GM12864 (cell line): ENCODE data around the gene CEP55.
"Not testable (repeated sequence)": the region's sequence is repeated elsewhere in the genome, so short reads cannot be mapped to it uniquely, and the experiment has no call there.

Source experiments
- DNase-seq: peaks from one replicate; pipeline ENCODE4 v3.0.0-alpha.2; 2011; ENCODE audit warnings: low read depth
- H3K4me3 ChIP-seq: 2 replicates; pipeline ENCODE4 v1.5.1; 2011; ENCODE audit warnings: mild to moderate bottlenecking, low read depth, low read length, control low read depth
- TF ChIP-seq, protein P1 (sequence below): IDR thresholded peaks from 2 replicates; pipeline ENCODE4 v1.5.1; 2011; ENCODE audit warnings: low read depth, mild to moderate bottlenecking, moderate library complexity, low read length, control low read depth, inconsistent platforms; ENCODE audit errors: missing control alignments

CEP55 gene

DNA sequence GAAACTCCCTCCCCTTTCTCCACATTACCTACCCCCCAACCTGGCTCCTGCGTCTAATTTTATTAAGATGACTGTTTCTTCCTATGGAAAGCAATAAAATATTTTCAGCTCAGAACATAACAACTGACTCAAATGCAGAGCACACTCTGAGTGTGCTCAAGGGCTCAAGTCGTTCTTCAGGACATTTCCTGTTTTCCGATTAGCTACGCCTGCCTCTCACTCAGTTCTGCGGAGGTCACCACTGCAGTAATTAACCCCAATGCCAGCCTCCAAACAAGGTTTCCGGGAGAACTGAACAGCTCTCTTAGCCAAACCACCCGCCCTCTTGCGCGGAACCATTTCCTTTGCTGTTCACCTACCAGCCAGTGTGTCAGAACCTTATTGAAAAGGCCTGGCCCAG lies 33.5 kb upstream of the CEP55 start:
- TF ChIP-seq, protein P1, sequence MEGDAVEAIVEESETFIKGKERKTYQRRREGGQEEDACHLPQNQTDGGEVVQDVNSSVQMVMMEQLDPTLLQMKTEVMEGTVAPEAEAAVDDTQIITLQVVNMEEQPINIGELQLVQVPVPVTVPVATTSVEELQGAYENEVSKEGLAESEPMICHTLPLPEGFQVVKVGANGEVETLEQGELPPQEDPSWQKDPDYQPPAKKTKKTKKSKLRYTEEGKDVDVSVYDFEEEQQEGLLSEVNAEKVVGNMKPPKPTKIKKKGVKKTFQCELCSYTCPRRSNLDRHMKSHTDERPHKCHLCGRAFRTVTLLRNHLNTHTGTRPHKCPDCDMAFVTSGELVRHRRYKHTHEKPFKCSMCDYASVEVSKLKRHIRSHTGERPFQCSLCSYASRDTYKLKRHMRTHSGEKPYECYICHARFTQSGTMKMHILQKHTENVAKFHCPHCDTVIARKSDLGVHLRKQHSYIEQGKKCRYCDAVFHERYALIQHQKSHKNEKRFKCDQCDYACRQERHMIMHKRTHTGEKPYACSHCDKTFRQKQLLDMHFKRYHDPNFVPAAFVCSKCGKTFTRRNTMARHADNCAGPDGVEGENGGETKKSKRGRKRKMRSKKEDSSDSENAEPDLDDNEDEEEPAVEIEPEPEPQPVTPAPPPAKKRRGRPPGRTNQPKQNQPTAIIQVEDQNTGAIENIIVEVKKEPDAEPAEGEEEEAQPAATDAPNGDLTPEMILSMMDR, result no peak
- peak; percentile 33 for DNase-seq
- no peak overlapping the region for H3K4me3 ChIP-seq

GRCh38 chr10:93463723-93464476 lies 32.5 kb upstream of the CEP55 start:
- no peak for DNase-seq
- TF ChIP-seq, protein P1, result no peak
- H3K4me3 ChIP-seq, result no peak overlapping the region

DNA sequence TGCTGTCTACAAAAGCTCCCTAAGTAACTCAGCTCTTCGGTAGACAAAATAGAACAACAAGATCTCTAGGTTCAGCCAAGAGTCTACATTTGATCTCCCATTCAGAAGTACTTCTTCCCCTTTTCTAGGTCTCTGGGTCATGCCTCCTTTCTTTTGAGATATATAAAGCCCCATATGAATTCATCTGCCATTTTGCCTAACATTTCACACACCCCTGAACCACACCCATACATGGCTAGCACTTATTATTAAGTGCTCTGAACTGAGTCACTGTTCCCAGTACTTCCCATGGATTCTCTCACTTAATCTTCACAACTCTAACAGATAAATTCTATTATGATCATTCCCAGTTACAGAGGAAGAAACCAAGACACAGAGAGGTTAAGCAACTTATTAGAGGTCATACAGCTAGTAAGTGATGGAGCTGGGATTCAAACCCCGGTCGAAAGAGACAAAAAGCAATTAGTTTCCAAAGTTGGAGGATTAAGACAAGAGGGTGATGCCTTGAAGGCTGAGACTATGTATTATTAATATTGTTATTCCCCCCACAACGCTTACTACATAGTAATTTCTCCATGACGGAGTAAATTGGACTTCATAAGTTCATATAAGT lies 31.5 kb upstream of the CEP55 start:
- TF ChIP-seq, protein P1, result no peak
- no peak for DNase-seq

GRCh38 chr10:93465806-93466675 lies 30.4 kb upstream of the CEP55 start:
- DNase-seq, result no peak
- TF ChIP-seq, protein P1, result no peak
- no peak overlapping the region for H3K4me3 ChIP-seq

More for the DNA sequence above, 31.5 kb upstream of the CEP55 start:
- H3K4me3 ChIP-seq, result no peak overlapping the region

- H3K4me3 ChIP-seq, DNase-seq: not testable (repeated sequence)
Measured at GRCh38 chr10:93467635-93468034, 28.8 kb upstream of the CEP55 start.

DNA sequence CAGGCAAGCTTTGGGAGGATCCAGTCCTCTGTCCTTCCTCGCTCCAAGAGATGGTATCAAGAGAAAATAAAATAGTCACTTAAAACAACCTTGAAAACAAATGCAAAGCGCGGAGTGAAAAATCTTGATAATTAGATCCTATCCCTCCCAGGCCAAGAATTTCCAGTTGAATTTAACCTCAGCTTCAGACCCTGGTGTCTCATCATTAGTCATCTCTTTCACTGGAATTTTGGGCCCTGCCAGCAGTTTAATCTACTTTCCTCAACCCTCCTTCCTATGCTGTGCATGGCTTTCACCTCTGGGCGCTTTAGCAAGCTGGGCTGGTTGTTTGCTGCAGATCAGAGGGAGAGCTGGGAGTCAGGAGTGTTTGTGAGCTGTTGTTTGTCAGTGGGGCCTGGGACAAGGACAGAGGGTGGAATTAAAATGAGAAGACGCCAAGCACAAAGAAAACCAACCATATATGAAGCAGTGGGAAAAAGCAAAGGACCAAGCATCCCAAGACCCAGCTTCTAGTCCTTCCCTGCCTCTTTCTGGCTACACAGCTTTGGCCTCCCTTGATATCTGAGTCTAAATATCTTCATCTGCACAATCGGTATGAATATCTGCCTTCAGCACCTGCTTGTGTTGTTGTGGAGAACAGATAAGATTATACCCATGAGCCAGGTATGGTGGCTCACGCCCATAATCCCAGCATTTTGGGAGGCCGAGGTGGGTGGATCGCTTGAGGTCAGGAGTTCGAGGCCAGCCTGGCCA lies 27.8 kb upstream of the CEP55 start:
- TF ChIP-seq, protein P1, result no peak
- H3K4me3 ChIP-seq, result no peak overlapping the region
- no peak for DNase-seq
